Upper lobe of left lung (tissue), 6 donors: ENCODE data around the gene SRC. TPM values are rescaled to one million over a fixed set of nuclear protein-coding genes. Genes with fewer than 3 reads are reported as not detected.
A peak's percentile ranks its signal among the peaks of the same experiment; 100 is the strongest.

ENCODE experiments used
- ATAC-seq, 2 donors: fragments of 200-7000 bp; cut with Tn5 transposase; one replicate each; pipeline ENCODE4 v1.9.1; 2022; ENCODE audit warnings: mild to moderate bottlenecking in 2 of 2, moderate library complexity in 2 of 2; ENCODE audit not compliant: low FRiP score in 2 of 2
- DNase-seq, 2 donors: peaks; one replicate each; pipeline ENCODE4 v3.0.0-alpha.2; 2019 to 2020
- H3K27ac ChIP-seq, 4 donors: fragments of 200-600 bp; sonication (generic); one replicate each; pipeline ENCODE4 v1.5.1; 2016 to 2019
- H3K27me3 ChIP-seq, 4 donors: fragments of 200-600 bp; sonication (generic); one replicate each; pipeline ENCODE4 v1.5.1; 2017 to 2019
- H3K36me3 ChIP-seq, 4 donors: fragments of 200-600 bp; sonication (generic); one replicate each; pipeline ENCODE4 v1.5.1; 2016 to 2019
- H3K4me1 ChIP-seq, 4 donors: fragments of 200-600 bp; sonication (generic); one replicate each; pipeline ENCODE4 v1.5.1; 2018 to 2019
- H3K4me3 ChIP-seq, 4 donors: fragments of 200-600 bp; sonication (generic); one replicate each; pipeline ENCODE4 v1.5.1; 2017 to 2019; ENCODE audit warnings: mild to moderate bottlenecking in 2 of 4, moderate library complexity in 1 of 4
- H3K9me3 ChIP-seq, 4 donors: fragments of 200-600 bp; sonication (generic); one replicate each; pipeline ENCODE4 v1.5.1; 2018 to 2019
- EP300 ChIP-seq, 4 donors: sonication (generic); formaldehyde crosslinking; IDR thresholded peaks; one replicate each; pipeline ENCODE4 v1.5.1; 2017; ENCODE audit warnings: antibody characterized with exemption in 4 of 4, control low read depth in 2 of 4
- POLR2A ChIP-seq, 4 donors: fragments of 450-650 bp; IDR thresholded peaks; one replicate each; pipeline ENCODE4 v1.5.1; 2016 to 2017; ENCODE audit warnings: antibody characterized with exemption in 4 of 4, mild to moderate bottlenecking in 2 of 4
- POLR2AphosphoS5 ChIP-seq, 2 donors: sonication (generic); formaldehyde crosslinking; IDR thresholded peaks; one replicate each; pipeline ENCODE4 v1.5.1; 2017; ENCODE audit warnings: antibody characterized with exemption in 2 of 2
- WGBS, 2 donors: methylation state at CpG; one replicate each; pipeline ENCODE4 v1.1.5; 2017 to 2018; 5-methylcytosine and 5-hydroxymethylcytosine counted together
- total RNA-seq, 6 donors: library from RNA; depleted of rRNA in 4 of 6; stranded (reverse); fragments of >200 nt in 4 of 6; gene quantifications; one replicate each; pipeline versions ENCODE4 v1.1.0 to v1.2.1, GENCODE V29; 2016 to 2021
- TF ChIP-seq, protein P1 (sequence below), 6 experiments: fragments of 450-650 bp in 4 of 6; fragments of 200-600 bp in 2 of 6; sonication (generic) in 2 of 6; IDR thresholded peaks; one replicate each; pipeline ENCODE4 v1.5.1; 2016 to 2019; ENCODE audit warnings: antibody characterized with exemption in 6 of 6
- donor health status: DM: no; HTN: no; CAD: no; lungs with moderate emphysema.
- donor health status: DM: no; HTN: yes; CAD: no; lungs with severe emphysema.

The SRC gene
- total RNA-seq, 6 donors from 2014 or later: 31.1 to 115 (median 66.8) TPM

GRCh38 chr20:37354210-37355195 is 8.6 kb downstream of the SRC start:
- Histone ChIP-seq H3K27me3 (no peaks in the 10 kb centered on the region), H3K27ac (no peak overlapping the region), H3K4me1 (peaks cover 15 to 55% (median 40%) of the 10 kb centered on the region in 4 donors), H3K4me3 (no peak overlapping the region), H3K36me3 (peaks cover 0 to 6% (median 0%) of the 10 kb centered on the region in 4 donors), H3K9me3 (no peaks in the 10 kb centered on the region)
- ATAC-seq (no peak), DNase-seq (peak in 1 of 2 donors; percentile 42)
- WGBS, 2 donors: 85 to 91% methylated on average over 14 to 18 of the region's 18 CpGs
- TF ChIP-seq POLR2AphosphoS5 (IDR thresholded peaks at IDR 0.05) (no peak), EP300 (IDR thresholded peaks at IDR 0.05) (no peak), POLR2A (IDR thresholded peaks at IDR 0.05) (no peak)
- TF ChIP-seq, protein P1, sequence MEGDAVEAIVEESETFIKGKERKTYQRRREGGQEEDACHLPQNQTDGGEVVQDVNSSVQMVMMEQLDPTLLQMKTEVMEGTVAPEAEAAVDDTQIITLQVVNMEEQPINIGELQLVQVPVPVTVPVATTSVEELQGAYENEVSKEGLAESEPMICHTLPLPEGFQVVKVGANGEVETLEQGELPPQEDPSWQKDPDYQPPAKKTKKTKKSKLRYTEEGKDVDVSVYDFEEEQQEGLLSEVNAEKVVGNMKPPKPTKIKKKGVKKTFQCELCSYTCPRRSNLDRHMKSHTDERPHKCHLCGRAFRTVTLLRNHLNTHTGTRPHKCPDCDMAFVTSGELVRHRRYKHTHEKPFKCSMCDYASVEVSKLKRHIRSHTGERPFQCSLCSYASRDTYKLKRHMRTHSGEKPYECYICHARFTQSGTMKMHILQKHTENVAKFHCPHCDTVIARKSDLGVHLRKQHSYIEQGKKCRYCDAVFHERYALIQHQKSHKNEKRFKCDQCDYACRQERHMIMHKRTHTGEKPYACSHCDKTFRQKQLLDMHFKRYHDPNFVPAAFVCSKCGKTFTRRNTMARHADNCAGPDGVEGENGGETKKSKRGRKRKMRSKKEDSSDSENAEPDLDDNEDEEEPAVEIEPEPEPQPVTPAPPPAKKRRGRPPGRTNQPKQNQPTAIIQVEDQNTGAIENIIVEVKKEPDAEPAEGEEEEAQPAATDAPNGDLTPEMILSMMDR (IDR thresholded peaks at IDR 0.05): no peak

DNA sequence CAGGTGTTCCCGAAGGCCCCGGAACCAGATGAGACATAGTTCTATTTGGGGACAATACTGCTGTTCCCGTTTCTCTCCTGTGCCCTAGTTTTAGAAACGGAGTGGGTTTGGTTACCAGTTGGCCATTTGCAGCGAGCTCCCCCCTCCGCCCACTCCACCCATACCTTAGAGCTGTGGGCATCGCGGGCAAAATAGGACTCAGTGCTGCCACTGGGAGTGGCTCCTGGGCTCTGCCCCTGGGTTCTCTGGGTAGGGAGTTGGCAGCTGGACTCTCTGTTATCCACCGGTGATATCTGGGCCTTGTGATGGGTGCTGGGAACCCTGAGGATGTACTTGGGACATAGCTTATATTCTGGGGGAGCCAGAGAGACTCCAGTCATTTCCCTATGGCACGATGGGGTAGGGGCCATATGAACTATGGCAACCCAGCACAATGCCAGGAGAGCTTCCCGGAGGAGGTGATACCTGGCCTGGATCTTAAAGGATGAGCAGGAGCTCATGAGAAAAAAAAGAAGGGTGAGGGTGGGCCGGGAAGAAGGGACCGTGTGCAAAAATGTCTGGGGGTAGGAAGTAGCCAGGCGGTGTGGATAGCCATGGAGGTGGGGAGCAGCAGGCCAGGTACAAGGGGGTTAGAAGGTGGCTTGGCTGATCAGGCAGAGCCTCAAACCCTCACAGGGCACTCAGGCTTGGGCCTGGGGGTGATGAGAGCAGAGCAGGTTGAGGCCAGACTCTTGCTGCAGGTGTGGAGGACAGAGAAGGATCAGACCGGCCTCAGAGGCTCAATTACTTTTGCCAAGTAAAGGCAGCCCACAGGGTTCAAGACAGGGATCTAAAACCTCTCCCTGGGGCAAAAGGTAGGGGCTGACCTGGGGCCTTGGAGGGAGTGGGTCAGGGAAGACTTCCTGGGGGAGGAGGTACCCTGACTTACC is 9.6 kb downstream of the SRC start:
- Histone ChIP-seq H3K4me3 (no peak overlapping the region), H3K9me3 (no peaks in the 10 kb centered on the region), H3K27me3 (no peaks in the 10 kb centered on the region), H3K36me3 (peaks cover 0 to 6% (median 0%) of the 10 kb centered on the region in 4 donors), H3K27ac (peak overlapping the region in 1 of 4 donors; percentile 3), H3K4me1 (peaks cover 15 to 46% (median 32%) of the 10 kb centered on the region in 4 donors)
- TF ChIP-seq, protein P1 (IDR thresholded peaks at IDR 0.05): no peak
- TF ChIP-seq EP300 (IDR thresholded peaks at IDR 0.05) (no peak), POLR2A (IDR thresholded peaks at IDR 0.05) (no peak), POLR2AphosphoS5 (IDR thresholded peaks at IDR 0.05) (no peak)
- ATAC-seq (no peak), DNase-seq (no peak)
- WGBS, 2 donors: 87 to 91% methylated on average over 12 to 15 of the region's 15 CpGs

DNA sequence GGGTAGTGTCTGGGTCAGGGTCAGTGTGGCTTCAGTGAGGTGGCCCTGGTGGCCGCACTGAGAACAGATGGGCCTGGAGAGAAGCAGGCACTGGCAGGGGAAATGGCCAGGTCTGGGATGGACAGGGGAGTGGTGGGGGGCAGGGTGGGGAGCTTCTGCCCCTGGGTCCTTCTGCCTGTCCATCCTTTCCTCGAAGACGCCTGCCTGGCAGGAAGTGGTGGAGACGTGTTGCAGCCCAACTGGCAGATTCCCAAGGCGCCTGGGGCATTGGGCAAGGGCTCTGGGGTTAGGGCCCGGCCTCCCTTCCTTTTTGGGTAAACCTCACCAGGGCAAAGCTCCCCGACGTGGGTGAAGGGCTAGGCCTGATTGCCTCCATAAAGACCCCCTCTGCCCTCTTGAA is 10.4 kb downstream of the SRC start:
- Histone ChIP-seq H3K36me3 (peaks cover 0 to 6% (median 0%) of the 10 kb centered on the region in 4 donors), H3K4me1 (peaks cover 15 to 46% (median 32%) of the 10 kb centered on the region in 4 donors), H3K27me3 (no peaks in the 10 kb centered on the region), H3K4me3 (no peak overlapping the region), H3K27ac (peak overlapping the region in 2 of 4 donors; percentile 3 to 30), H3K9me3 (no peaks in the 10 kb centered on the region)
- peak; percentile 56 to 78 for DNase-seq
- TF ChIP-seq POLR2AphosphoS5 (IDR thresholded peaks at IDR 0.05): peak; percentile 22 to 47
- no peak for TF ChIP-seq POLR2A (IDR thresholded peaks at IDR 0.05)
- TF ChIP-seq, protein P1 (IDR thresholded peaks at IDR 0.05): no peak
- no peak for TF ChIP-seq EP300 (IDR thresholded peaks at IDR 0.05)
- WGBS, 2 donors: 23 to 27% methylated on average over 4 to 8 of the region's 8 CpGs
- peak in 1 of 2 donors; percentile 56 for ATAC-seq

DNA sequence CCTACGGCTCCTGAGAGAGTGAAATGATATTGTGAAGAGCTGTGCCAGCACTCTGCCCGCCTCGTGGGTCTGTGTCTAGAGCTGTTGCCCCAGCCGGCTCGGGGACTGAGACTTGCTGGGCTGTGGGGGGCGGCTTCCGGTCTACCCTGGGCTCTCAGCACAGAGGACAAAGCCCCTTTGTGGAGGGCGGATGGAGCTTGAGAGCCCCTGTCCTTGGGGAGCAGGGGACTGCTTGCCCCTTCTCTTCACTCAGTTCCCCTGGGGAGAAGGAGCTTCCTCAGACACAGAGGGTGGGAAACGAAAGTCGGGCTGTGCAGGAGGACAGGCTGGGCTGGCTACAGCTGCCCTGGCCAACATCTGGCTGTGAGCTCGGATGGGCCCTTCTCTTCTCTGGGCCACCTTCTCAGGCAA is 11.0 kb downstream of the SRC start:
- peak in 1 of 2 donors; percentile 19 for ATAC-seq
- Histone ChIP-seq H3K4me3 (no peak overlapping the region), H3K27me3 (no peaks in the 10 kb centered on the region), H3K4me1 (peaks cover 15 to 46% (median 32%) of the 10 kb centered on the region in 4 donors), H3K9me3 (no peaks in the 10 kb centered on the region), H3K27ac (peak overlapping the region in 2 of 4 donors; percentile 3 to 30), H3K36me3 (peaks cover 0 to 6% (median 0%) of the 10 kb centered on the region in 4 donors)
- DNase-seq: peak; percentile 20 to 25
- TF ChIP-seq EP300 (IDR thresholded peaks at IDR 0.05): no peak
- TF ChIP-seq POLR2AphosphoS5 (IDR thresholded peaks at IDR 0.05): no peak
- no peak for TF ChIP-seq POLR2A (IDR thresholded peaks at IDR 0.05)
- TF ChIP-seq, protein P1 (IDR thresholded peaks at IDR 0.05): no peak
- WGBS, 2 donors: 62 to 71% methylated on average over 5 to 11 of the region's 11 CpGs
